GM10266 (cell line): ENCODE data around the gene DOCK8.

Experiments used
- DNase-seq: peaks from one replicate; pipeline ENCODE4 v3.0.0; 2012; ENCODE audit errors: extremely low spot score
- CTCF ChIP-seq: IDR thresholded peaks from 2 replicates; pipeline ENCODE4 v1.5.1; 2012; ENCODE audit warnings: mild to moderate bottlenecking, low read depth; ENCODE audit not compliant: control insufficient read depth, insufficient read depth; ENCODE audit errors: missing control alignments

DOCK8 gene

GRCh38 chr9:471320-471719, 256.7 kb downstream of the DOCK8 start:
- no peak for TF ChIP-seq CTCF
- DNase-seq, result no peak

- DNase-seq, result no peak
- no peak for TF ChIP-seq CTCF
Observed at GRCh38 chr9:472479-473075, 257.9 kb downstream of the DOCK8 start.

GRCh38 chr9:477193-477592, 262.5 kb downstream of the DOCK8 start:
- DNase-seq, result no peak
- TF ChIP-seq CTCF, result no peak

GRCh38 chr9:479304-479970, 264.8 kb downstream of the DOCK8 start:
- no peak for DNase-seq
- TF ChIP-seq CTCF, result no peak

GRCh38 chr9:479971-480350, 265.3 kb downstream of the DOCK8 start:
- no peak for DNase-seq
- TF ChIP-seq CTCF, result no peak

GRCh38 chr9:482739-483138, 268.1 kb downstream of the DOCK8 start:
- DNase-seq, result no peak
- TF ChIP-seq CTCF, result no peak

GRCh38 chr9:486156-486555, 271.5 kb downstream of the DOCK8 start:
- no peak for TF ChIP-seq CTCF
- DNase-seq, result no peak
